Mesodermal cell (in vitro differentiated cells): Measurements from ENCODE around the gene IL1RL1.

ENCODE experiments used
- H3K27ac ChIP-seq: 2 replicates; pipeline ENCODE4 v1.7.0; 2013; ENCODE audit warnings: mild to moderate bottlenecking, low read depth, low read length, moderate library complexity; ENCODE audit not compliant: severe bottlenecking
- H3K36me3 ChIP-seq: 2 replicates; pipeline ENCODE4 v1.7.1; 2013; ENCODE audit warnings: mild to moderate bottlenecking, low read length, moderate library complexity; ENCODE audit not compliant: control insufficient read depth, insufficient read depth
- H3K4me1 ChIP-seq: one replicate; pipeline ENCODE4 v1.7.1; 2013; ENCODE audit warnings: mild to moderate bottlenecking, low read length; ENCODE audit not compliant: insufficient read depth, control insufficient read depth, poor library complexity, severe bottlenecking
- H3K4me3 ChIP-seq: 2 replicates; pipeline ENCODE4 v1.7.0; 2013; ENCODE audit warnings: low read length, control low read depth, mild to moderate bottlenecking; ENCODE audit not compliant: insufficient read depth, poor library complexity, severe bottlenecking; ENCODE audit errors: extremely low read depth
- H3K9me3 ChIP-seq: 2 replicates; pipeline ENCODE4 v1.7.1; 2013; ENCODE audit warnings: mild to moderate bottlenecking, low read length, moderate library complexity; ENCODE audit not compliant: control insufficient read depth
- WGBS, 2 experiments: methylation state at CpG; one replicate each; pipeline ENCODE4 v1.1.5; 2013; ENCODE audit warnings: missing lambda C conversion rate in 2 of 2; ENCODE audit not compliant: insufficient coverage in 2 of 2; 5-methylcytosine and 5-hydroxymethylcytosine counted together

IL1RL1 gene

DNA sequence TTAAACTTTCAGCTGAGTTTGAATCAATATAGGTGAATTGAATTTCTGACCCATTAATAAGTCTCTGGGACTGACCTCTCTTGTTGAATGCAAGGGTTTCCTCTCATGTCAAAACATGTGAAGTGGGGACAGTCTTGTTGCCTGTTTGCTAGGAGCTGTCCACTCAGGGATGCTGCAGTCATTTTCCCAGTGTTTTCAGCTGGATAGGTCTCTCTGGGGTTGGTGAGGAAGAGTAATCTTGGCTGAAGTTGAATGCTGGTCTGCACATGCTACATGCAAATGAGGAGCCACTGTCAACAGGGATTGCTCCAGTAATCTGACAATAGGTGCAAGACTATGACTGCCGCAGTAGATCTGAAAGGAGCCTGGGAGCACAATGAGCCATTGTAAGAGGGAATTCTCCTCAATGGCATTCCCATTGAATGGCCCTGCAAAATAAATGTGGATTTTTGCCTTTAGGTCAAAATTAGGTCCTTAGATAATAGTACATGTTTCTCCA, 34.1 kb upstream of the IL1RL1 start:
- Histone ChIP-seq H3K9me3 (peaks cover 8% of the 10 kb centered on the region), H3K36me3 (no peaks in the 10 kb centered on the region), H3K4me3 (no peak overlapping the region), H3K27ac (no peak overlapping the region), H3K4me1 (peaks cover 9% of the 10 kb centered on the region)
- WGBS, 2 experiments: 73 to 100% methylated on average over 1 of the region's 1 CpG

- H3K9me3 ChIP-seq: peaks cover 5% of the 10 kb centered on the region
- H3K36me3 ChIP-seq: no peaks in the 10 kb centered on the region
- 63 to 81% methylated on average over 3 of the region's 3 CpGs for WGBS, 2 experiments
- peaks cover 9% of the 10 kb centered on the region for H3K4me1 ChIP-seq
- no peak overlapping the region for H3K27ac ChIP-seq
- H3K4me3 ChIP-seq: no peak overlapping the region
Measured at GRCh38 chr2:102278720-102279390, 32.5 kb upstream of the IL1RL1 start.

DNA sequence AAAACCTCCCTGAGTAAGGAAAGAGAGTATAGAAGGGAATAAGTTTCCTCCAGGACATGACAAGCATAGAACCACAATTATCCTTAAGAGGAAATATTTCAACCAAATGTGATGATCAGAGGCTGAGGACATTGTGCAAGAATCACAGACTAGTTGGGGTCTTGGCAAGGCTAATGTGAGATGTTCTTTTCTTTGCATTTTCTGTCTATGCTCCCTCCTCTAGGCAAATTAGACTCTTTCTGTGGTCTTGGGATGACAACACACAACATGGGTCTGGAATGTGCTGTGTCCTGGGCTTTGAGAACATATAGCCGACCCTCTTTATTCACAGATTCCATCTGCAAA, 32.0 kb upstream of the IL1RL1 start:
- no CpG with 5 or more reads among the region's 1 CpG for WGBS, 2 experiments
- no peak overlapping the region for H3K27ac ChIP-seq
- H3K4me3 ChIP-seq: no peak overlapping the region
- H3K36me3 ChIP-seq: no peaks in the 10 kb centered on the region
- peaks cover 5% of the 10 kb centered on the region for H3K9me3 ChIP-seq
- peaks cover 9% of the 10 kb centered on the region for H3K4me1 ChIP-seq

DNA sequence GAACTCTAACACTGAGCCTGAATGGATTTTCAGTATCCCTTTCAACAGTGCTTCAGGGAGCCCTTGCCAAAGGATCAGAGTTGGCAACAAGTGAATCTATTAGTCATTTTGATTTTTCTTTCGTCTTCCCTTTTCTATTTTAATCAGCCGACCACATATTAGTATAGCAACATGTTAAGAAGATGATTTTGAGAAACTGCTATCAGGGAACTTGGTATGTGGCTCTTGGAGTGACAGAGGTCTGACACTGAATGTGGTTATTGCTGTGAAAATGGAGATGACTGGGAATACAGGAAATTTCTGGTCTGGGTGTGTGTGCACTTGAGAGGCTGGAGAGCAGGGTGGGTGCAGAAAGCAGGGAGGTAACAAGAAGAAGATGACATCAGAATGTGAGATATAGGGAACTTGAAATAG, 28.7 kb upstream of the IL1RL1 start:
- H3K4me3 ChIP-seq: no peak overlapping the region
- H3K4me1 ChIP-seq: peaks cover 9% of the 10 kb centered on the region
- no peaks in the 10 kb centered on the region for H3K36me3 ChIP-seq
- H3K27ac ChIP-seq: no peak overlapping the region
- H3K9me3 ChIP-seq: no peaks in the 10 kb centered on the region
- no CpG with 5 or more reads among the region's 2 CpGs for WGBS, 2 experiments

- H3K4me3 ChIP-seq: no peak overlapping the region
- peaks cover 4% of the 10 kb centered on the region for H3K4me1 ChIP-seq
- no peaks in the 10 kb centered on the region for H3K36me3 ChIP-seq
- H3K9me3 ChIP-seq: no peaks in the 10 kb centered on the region
- no peak overlapping the region for H3K27ac ChIP-seq
- 71 to 93% methylated on average over 1 of the region's 1 CpG for WGBS, 2 experiments
Measured at GRCh38 chr2:102283996-102284395, 27.4 kb upstream of the IL1RL1 start.

DNA sequence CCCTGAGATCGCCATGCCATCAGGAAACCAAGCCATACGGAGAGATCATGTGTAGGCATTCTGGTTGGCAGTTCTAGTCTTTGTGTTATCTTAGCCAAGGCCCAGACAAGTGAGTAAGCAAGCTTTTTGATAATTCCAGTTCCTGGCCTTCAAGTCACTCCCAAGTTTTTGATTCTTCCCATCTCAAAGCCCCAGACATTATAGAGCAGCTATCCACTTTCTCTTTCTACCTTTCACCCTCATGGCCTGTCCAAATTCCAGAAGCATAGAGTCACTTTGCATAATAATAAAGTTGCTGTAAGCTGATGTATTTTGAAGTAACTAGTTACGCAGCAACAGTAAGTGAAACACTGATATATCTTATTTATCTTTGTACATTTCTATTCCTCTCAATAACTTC, 26.8 kb upstream of the IL1RL1 start:
- H3K36me3 ChIP-seq: no peaks in the 10 kb centered on the region
- 85 to 100% methylated on average over 2 of the region's 3 CpGs for WGBS, 2 experiments
- H3K27ac ChIP-seq: no peak overlapping the region
- no peaks in the 10 kb centered on the region for H3K4me1 ChIP-seq
- H3K9me3 ChIP-seq: no peaks in the 10 kb centered on the region
- no peak overlapping the region for H3K4me3 ChIP-seq

DNA sequence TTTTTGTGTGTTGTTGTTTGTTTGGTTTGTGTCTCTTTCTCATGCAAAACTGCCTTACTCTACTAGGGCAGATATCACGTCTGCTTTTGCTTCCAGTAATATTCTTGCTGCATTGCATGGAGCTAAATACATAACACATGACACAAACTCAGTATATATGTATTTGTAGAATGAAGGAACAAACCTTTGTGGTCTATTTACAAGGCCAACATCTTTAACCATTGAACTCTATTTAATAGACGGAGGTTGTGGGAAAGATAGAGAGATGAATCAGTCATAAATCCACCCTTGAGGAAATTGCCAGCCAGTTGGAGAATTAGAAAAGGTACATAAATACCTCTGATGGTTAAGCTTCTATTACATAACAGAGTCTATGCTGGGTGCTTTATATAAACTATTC, 26.0 kb upstream of the IL1RL1 start:
- no CpG with 5 or more reads among the region's 2 CpGs for WGBS, 2 experiments
- Histone ChIP-seq H3K4me3 (no peak overlapping the region), H3K9me3 (no peaks in the 10 kb centered on the region), H3K27ac (no peak overlapping the region), H3K36me3 (no peaks in the 10 kb centered on the region), H3K4me1 (no peaks in the 10 kb centered on the region)

DNA sequence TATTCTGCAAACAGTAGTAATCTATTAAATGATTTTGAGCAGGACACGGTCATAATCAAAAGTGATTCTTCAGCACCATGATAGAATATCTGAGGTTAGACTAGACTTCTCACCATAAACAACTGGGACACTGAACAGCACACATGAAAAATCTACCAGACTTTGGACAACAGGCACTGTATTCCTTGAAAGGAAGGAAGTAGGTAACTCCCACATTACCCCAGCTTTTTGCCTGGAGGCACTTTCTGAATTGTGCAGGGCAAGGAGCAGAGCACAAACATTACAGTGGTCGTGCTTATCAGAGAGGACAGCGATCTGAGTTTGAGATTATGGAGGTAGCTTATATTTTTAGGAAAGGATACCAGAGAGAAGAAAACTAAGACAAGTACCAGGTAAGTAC, 25.3 kb upstream of the IL1RL1 start:
- Histone ChIP-seq H3K4me3 (no peak overlapping the region), H3K36me3 (no peaks in the 10 kb centered on the region), H3K4me1 (no peaks in the 10 kb centered on the region), H3K9me3 (no peaks in the 10 kb centered on the region), H3K27ac (no peak overlapping the region)
- 85 to 88% methylated on average over 2 of the region's 3 CpGs for WGBS, 2 experiments

DNA sequence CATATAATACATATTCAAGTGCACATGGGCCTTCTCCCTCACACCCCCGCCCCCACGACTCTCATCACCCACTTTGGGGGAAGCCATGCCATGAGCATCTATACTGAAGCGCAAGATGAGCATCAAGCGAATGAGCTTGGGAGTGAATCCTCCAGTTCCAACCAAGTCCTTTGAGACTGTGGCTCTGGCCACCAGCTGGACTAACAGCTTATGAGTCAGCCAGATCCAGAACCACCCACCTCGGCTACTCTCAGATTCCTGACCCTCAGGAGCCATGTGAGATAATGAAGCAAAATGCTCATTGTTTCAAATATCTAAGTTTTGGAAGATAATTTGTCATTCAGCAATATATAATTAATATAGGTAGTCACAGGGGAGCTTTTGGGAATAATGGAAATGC, 22.2 kb upstream of the IL1RL1 start:
- Histone ChIP-seq H3K27ac (no peak overlapping the region), H3K36me3 (no peaks in the 10 kb centered on the region), H3K9me3 (no peaks in the 10 kb centered on the region), H3K4me3 (no peak overlapping the region), H3K4me1 (no peaks in the 10 kb centered on the region)
- 87 to 88% methylated on average over 4 to 5 of the region's 5 CpGs for WGBS, 2 experiments

DNA sequence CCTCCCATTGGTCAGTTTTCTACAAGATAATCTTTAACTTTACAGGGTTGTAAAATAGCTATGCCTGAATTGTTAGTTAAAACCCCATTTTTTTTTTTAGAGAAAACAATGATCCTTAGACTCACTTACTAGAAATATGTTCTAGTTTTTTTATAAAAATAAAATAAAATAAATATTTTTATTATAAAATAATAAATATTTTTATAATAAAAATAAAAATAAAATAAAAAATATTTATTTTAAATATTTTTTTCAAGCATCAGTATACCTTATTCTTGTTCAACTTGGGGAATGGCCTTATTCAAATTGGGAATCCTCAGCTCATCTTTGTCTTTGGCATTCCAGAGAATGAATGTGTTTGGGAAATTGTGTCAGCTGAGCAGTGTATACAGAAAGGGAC, 20.8 kb upstream of the IL1RL1 start:
- H3K36me3 ChIP-seq: no peaks in the 10 kb centered on the region
- no peak overlapping the region for H3K4me3 ChIP-seq
- no peaks in the 10 kb centered on the region for H3K4me1 ChIP-seq
- no peaks in the 10 kb centered on the region for H3K9me3 ChIP-seq
- no peak overlapping the region for H3K27ac ChIP-seq

DNA sequence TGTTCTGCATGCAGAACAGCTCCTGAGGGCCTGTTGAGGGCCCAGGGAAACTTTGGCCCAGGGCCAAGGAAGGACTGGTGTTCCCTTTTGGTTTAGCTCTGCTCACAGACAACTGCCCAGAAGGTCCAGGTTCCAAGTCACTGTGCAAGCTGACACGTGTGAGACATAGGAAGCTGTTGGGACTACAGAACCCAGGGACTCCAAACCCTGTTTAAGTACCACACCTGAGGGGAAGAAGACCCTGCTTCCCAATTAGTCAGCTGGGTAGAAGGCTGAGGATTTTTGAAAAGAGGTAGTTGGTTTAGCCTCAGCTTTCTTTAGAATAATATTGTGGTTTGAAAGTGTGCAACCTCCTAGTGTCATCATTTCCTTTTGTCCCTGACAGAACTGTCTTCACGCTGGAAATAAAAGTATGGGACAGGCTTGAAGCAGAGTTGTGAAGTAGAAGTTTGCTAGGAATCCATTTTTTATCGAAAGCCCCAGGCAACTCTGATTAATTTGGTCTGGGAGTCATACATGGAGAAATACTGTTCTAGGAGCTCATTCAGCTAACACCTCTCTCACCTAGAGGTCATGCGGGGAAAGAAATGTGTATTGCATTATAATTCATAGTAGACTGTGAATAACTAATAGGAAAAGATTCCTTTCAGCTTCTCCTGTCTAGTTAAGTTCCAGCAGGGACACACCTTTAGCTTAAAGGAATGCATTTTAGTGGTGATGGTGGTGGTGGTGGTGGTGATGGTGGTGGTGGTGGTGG, 19.9 kb upstream of the IL1RL1 start:
- Histone ChIP-seq H3K27ac (no peak overlapping the region), H3K9me3 (no peaks in the 10 kb centered on the region), H3K4me1 (no peaks in the 10 kb centered on the region), H3K36me3 (no peaks in the 10 kb centered on the region), H3K4me3 (no peak overlapping the region)
- WGBS, 2 experiments: 60 to 71% methylated on average over 1 of the region's 4 CpGs
